NCI-H2171 (cell line): ENCODE results near the gene SPTBN4.

ENCODE experiments used
- DNase-seq: peaks from one replicate; lab custom pipeline; 2025; lab: John Stamatoyannopoulos, UW

SPTBN4 gene

DNA sequence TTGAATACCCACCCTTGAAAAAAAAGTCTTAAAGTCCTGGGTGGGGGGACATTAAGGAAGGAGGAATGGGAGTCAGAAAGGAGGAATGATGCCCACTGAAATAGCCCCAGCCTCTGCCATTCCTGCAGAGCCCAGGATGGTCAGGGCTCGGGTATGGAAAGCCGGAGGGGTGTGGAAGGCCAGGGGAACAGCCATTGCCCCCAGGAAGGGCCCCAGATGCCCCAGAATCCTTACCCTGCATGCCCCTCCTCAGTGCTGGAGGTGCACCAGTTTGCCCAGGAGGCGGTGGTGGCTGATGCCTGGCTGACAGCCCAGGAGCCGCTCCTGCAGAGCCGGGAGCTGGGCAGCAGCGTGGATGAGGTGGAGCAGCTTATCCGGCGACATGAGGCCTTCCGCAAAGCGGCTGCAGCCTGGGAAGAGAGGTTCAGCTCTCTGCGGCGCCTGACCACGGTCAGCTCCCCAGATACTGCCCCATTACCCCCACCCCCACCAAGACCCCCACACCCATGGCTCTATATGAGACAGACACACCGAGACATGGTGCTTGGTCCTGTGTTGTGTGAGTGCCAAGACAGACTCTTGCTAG lies 99.2 kb downstream of the SPTBN4 start:
- no peak for DNase-seq

GRCh38 chr19:40567040-40567749 lies 100.4 kb downstream of the SPTBN4 start:
- DNase-seq: no peak

GRCh38 chr19:40567750-40568494 lies 101.1 kb downstream of the SPTBN4 start:
- DNase-seq: no peak

- DNase-seq: peak; percentile 97
Measured at GRCh38 chr19:40570313-40571004, 103.7 kb downstream of the SPTBN4 start.

GRCh38 chr19:40571005-40571318 lies 104.2 kb downstream of the SPTBN4 start:
- DNase-seq: no peak

GRCh38 chr19:40571831-40572495 lies 105.2 kb downstream of the SPTBN4 start:
- DNase-seq: no peak

DNA sequence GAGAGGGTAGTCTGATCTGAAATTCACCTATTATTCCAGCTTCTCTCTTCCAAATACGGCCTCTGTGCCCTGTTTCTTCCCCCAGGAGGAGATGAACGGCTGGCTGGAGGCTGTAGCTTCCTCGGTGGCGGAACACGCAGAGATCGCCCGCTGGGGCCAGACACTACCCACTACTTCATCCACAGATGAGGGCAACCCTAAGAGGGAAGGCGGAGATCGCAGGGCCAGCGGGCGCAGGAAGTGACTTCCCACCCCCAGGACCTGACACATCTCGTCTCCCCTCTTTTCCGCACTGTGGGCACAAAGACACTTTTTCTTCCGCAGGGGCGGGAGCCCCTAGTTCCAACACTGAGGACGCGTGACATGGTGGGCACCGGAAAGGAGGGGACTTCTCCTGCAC lies 108.5 kb downstream of the SPTBN4 start:
- no peak for DNase-seq

DNA sequence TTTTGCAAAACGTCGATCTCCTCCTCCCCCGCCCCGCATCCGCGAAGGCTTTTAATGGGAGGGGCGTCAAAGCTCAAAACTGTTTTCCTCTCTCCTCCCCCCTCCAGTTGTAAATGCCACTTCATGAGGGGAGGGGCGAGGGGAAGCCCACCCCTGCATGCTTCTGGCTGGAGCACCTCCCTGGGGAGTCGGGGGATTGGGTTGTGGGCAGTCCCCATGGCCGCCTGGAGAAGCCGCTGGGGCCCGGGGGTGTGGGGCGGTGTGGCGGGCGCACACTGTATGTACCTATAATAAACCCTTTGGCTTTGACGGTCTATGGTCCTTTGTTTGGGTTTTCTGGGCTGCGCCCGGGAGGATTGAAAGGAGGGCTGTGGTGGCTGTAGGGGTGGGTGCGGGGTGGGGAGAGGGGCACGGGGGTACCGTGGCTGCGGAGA lies 109.4 kb downstream of the SPTBN4 start:
- DNase-seq: no peak

GRCh38 chr19:40576585-40577451 lies 110.0 kb downstream of the SPTBN4 start, which contains the start of gene SHKBP1:
SHKBP1 (plus strand) TSS chr19:40576873; CDS start chr19:40576900, 27 bp downstream.
- peak; percentile 95 for DNase-seq

DNA sequence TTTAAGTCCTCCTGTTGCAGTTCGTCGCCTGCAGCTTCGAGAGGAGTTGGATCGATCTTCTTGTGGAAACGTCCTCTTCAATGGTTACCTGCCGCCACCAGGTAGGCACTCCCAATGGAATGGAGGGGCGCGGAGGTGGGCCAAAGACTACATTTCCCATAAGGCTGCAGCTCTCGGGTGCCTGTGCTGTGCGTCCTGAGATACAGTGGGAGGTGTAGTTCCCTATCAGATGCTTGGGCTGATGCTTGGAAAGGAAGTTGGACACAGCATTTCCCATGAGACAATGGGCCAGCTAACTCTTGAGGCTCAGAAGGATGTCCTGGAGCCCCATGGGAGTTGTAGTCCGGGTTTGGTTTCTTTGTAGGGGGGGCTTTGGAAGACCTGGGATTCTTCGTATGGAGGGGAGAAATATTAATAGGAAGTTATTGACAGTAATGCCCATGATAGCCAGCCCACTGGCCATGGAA lies 111.7 kb downstream of the SPTBN4 start:
- DNase-seq: no peak

DNA sequence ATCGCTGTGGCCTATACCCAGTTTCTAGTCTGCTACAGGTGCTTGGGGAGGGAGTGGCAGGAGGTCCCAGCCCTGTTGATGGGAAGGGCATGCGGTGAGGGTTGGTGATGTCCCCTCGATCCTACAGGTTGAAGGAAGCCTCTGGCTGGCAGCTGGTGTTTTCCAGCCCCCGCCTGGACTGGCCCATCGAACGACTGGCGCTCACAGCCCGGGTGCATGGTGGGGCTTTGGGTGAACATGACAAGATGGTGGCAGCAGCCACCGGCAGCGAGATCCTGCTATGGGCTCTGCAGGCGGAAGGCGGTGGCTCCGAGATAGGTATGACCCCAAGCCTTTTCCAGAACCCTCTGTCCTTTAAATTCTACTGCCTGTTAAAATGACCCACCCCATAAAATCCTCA lies 113.8 kb downstream of the SPTBN4 start:
- no peak for DNase-seq

DNA sequence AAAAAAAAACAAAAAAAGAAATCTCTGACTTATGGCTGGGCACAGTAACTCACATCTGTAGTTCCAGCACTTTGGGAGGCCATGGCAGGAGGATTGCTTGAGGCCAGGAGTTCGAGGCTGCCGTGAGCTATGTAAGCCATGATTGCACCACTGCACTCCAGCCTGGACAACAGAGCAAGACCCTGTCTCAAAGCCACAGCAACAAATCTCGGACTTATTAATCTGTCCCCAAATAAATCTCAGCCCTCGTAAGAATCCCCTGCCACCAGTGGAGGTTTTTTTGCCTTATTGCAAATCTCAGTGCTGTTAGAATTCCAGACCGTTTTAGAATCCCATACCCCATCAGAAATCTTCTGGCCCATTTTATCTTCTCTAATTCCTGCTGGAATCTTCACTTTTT lies 114.7 kb downstream of the SPTBN4 start:
- DNase-seq: no peak

DNA sequence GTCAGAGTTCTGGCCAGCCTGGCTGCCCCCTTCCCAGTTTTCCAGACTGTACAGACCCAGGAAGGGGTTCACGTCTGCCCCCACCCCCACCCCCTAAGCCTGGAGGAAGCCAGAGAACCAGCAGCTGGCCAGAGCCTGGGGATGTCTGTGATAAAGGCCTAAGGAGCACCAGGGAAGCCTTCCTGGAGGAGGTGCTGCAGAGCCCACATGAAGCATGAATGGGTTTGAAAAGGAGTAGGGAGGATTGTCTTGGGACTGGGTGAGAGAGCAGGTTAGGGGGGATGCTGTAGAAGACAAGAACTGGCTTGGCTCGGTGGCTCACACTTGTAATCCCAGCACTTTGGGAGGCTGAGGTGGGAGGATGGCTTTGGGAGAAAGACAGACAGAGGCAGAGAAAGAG lies 115.7 kb downstream of the SPTBN4 start:
- DNase-seq: no peak

DNA sequence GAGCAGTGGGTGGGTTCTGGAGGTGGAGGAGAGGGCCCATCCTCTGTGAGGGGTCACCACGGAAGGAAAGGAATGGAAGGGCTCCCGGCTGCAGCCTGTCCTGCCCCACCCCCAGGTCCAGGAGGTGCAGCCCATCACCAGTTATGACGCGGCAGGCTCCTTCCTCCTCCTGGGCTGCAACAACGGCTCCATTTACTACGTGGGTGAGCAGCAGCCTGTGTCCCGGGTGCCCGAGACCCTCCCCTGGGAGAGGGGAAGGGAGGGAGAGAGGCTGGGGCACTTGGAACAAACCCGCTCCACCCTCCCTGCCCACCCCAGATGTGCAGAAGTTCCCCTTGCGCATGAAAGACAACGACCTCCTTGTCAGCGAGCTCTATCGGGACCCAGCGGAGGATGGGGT lies 116.5 kb downstream of the SPTBN4 start:
- no peak for DNase-seq

DNA sequence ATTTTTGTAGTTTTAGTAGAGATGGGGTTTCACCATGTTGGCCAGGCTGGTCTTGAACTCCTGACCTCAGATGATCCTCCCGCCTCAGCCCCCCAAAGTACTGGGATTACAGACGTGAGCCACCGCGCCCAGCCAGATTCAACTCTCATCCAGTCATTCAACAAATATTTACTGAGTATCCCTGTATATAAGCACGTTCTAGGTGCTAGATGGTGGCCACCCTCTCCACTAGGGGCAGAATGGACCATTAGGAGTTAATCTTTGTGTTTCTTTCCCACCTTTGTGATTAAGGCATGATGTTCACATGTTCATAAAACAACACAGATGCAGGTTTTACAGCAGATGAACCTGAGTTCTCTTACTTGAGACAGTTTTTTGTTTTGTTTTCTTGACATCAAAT lies 117.2 kb downstream of the SPTBN4 start:
- DNase-seq: no peak

DNA sequence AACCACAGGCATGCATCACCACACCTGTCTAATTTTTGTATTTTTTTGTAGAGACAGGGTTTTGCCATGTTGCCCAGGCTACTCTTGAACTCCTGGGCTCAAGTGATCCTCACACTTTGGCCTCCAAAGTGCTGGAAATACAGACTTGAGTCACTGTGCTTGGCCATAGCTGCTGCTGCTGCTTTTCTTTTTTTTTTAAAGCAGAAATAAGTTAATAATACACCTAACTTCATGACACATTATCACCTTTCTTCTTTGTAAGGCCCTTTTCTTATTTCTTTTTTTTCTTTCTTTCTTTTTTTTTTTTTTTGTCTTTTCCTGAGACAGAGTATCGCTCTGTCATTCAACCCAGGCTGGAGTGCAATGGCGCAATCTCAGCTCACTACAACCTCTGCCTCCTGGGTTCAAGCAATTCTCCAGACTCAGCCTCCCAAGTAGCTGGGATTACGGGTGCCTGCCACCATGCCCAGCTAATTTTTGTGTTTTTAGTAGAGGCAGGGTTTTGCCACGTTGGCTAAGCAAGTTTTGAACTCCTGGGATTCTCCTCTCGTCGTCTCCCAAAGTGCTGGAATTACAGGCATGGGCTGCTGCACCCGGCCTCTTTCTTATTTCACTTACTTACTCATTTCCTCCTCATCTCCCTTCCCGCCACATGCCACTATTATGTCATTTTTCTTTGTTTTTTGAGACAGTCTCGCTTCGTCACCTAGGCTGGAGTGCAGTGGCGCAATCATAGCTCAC lies 118.6 kb downstream of the SPTBN4 start:
- no peak for DNase-seq

DNA sequence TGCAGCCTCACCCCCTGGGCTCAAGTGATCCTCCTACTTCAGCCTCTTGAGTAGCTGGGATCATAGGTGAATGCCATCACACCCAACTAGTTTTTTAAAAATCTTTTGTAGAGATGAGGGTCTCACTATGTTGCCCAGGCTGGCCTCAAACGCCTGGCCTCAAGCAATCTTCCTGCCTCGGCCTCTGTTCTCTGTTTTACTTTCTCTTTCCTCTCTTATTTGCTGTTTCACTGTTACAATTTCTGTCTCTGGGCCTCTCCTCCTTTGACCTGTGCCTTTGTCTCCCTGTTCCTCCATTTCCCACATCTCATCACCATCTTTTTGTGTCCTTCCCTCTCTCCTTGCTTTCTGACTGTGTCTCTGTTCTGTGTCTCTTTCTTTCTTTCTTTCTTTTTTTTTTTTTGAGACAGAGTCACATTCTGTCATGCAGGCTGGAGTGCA lies 119.2 kb downstream of the SPTBN4 start:
- DNase-seq: no peak

GRCh38 chr19:40586611-40587010 lies 119.8 kb downstream of the SPTBN4 start:
- DNase-seq: no peak

GRCh38 chr19:40588110-40588854 lies 121.5 kb downstream of the SPTBN4 start:
- no peak for DNase-seq
